Measurements from ENCODE around the gene PJVK. TPM values are rescaled to one million over a fixed set of nuclear protein-coding genes. Genes with fewer than 3 reads are reported as not detected.

Gene PJVK
- total and polyA plus RNA-seq, 2 of the 13 experiments (the other 11 are each of a cell fraction or from before 2014, with no cell fraction given) = 1.2 to 2.6 TPM

DNA sequence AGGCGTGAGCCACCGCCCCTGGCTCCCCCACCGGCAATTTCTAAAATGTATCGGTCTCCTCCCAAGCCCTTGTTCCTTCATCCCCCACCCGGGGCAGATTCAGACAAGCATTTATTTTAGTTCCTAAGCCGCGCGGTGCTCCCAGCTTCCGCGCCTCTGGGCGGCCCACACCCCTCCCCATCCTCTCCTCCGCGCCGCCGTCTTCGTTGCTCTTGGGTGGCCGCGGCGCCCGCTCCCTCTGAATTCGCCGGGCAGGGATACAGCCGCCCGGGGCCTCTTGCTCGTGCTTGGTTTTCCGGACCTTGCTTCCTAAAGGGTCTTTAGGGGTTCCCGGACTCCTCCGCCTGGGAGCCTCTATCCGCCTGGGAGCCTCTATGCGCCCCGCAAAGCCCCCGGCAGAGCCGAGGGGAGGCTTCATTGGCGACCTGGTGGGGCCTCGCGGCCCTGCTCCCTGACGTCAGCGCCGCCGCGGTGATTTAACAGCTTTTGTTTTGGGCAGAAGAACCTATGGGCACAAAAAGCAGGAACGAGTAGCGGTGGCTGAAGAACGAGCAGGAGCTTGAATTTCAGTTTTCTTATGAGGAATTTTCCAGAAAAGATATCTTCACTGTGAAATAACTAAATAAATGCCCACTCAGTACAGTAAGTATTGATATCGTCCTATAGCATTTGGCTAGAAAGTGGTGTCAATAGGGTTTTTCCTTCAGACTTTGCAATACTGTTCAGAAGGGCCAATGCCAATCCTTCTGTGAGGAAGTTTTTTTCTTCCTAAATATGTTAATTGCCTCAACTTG, 37.5 kb upstream of the PJVK start (continued):
- TF ChIP-seq, protein P1, sequence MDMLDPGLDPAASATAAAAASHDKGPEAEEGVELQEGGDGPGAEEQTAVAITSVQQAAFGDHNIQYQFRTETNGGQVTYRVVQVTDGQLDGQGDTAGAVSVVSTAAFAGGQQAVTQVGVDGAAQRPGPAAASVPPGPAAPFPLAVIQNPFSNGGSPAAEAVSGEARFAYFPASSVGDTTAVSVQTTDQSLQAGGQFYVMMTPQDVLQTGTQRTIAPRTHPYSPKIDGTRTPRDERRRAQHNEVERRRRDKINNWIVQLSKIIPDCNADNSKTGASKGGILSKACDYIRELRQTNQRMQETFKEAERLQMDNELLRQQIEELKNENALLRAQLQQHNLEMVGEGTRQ (IDR thresholded peaks at IDR 0.05; ENCODE audit: low read depth, low read length) = no peak
- TF ChIP-seq, protein P1 (CRISPR knock-in tag; IDR thresholded peaks at IDR 0.05; ENCODE audit: borderline replicate concordance) = no peak
- TF ChIP-seq, protein P2, sequence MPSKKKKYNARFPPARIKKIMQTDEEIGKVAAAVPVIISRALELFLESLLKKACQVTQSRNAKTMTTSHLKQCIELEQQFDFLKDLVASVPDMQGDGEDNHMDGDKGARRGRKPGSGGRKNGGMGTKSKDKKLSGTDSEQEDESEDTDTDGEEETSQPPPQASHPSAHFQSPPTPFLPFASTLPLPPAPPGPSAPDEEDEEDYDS (CRISPR knock-in tag; IDR thresholded peaks at IDR 0.05) = no peak
- TF ChIP-seq REXO4 (CRISPR knock-in tag; IDR thresholded peaks at IDR 0.05; ENCODE audit: borderline replicate concordance) = no peak
- TF ChIP-seq ZNF251 (CRISPR knock-in tag; IDR thresholded peaks at IDR 0.05) = no peak
- TF ChIP-seq ZNF839 (CRISPR knock-in tag; IDR thresholded peaks at IDR 0.05; ENCODE audit: borderline replicate concordance) = no peak
- no peak for TF ChIP-seq ZFP36L2 (CRISPR knock-in tag; IDR thresholded peaks at IDR 0.05)
- TF ChIP-seq ZNF615 (CRISPR knock-in tag; IDR thresholded peaks at IDR 0.05; ENCODE audit: borderline replicate concordance) = no peak
- no peak for TF ChIP-seq ZNF33A (CRISPR knock-in tag; IDR thresholded peaks at IDR 0.05; ENCODE audit: borderline replicate concordance)
- TF ChIP-seq ZNF616 (CRISPR knock-in tag; IDR thresholded peaks at IDR 0.05; ENCODE audit: low read depth) = no peak
- no peak; the same call in 1 of the 2 replicates for TF ChIP-seq PITX1 (CRISPR knock-in tag; IDR thresholded peaks at IDR 0.05)
- TF ChIP-seq ZNF317 (CRISPR knock-in tag; IDR thresholded peaks at IDR 0.05) = peak; percentile 48; the same call in 1 of the 2 replicates
- no peak for TF ChIP-seq ZFP1 (CRISPR knock-in tag; IDR thresholded peaks at IDR 0.05)
- TF ChIP-seq CEBPG (CRISPR knock-in tag; IDR thresholded peaks at IDR 0.05) = no peak
- no peak for TF ChIP-seq SP4 (CRISPR knock-in tag; IDR thresholded peaks at IDR 0.05)
- peak; percentile 98 for TF ChIP-seq ZNF335 (CRISPR knock-in tag; IDR thresholded peaks at IDR 0.05)
- TF ChIP-seq ZNF563 (CRISPR knock-in tag; IDR thresholded peaks at IDR 0.05) = no peak
- TF ChIP-seq FOSL2 (CRISPR knock-in tag; IDR thresholded peaks at IDR 0.05) = no peak
- no peak for TF ChIP-seq PHB2 (IDR thresholded peaks at IDR 0.05; ENCODE audit: partially characterized antibody)
- TF ChIP-seq, protein P3, sequence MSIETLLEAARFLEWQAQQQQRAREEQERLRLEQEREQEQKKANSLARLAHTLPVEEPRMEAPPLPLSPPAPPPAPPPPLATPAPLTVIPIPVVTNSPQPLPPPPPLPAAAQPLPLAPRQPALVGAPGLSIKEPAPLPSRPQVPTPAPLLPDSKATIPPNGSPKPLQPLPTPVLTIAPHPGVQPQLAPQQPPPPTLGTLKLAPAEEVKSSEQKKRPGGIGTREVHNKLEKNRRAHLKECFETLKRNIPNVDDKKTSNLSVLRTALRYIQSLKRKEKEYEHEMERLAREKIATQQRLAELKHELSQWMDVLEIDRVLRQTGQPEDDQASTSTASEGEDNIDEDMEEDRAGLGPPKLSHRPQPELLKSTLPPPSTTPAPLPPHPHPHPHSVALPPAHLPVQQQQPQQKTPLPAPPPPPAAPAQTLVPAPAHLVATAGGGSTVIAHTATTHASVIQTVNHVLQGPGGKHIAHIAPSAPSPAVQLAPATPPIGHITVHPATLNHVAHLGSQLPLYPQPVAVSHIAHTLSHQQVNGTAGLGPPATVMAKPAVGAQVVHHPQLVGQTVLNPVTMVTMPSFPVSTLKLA (IDR thresholded peaks at IDR 0.05) = no peak
- no peak for TF ChIP-seq ZNF562 (CRISPR knock-in tag; IDR thresholded peaks at IDR 0.05; ENCODE audit: borderline replicate concordance)
- TF ChIP-seq GMEB2 (CRISPR knock-in tag; IDR thresholded peaks at IDR 0.05; ENCODE audit: low read depth) = no peak
- TF ChIP-seq ZKSCAN1 (IDR thresholded peaks at IDR 0.05; ENCODE audit: low read length) = no peak
- TF ChIP-seq SMAD1 (CRISPR knock-in tag; IDR thresholded peaks at IDR 0.05; ENCODE audit: borderline replicate concordance, low read depth) = no peak
- TF ChIP-seq, protein P4, sequence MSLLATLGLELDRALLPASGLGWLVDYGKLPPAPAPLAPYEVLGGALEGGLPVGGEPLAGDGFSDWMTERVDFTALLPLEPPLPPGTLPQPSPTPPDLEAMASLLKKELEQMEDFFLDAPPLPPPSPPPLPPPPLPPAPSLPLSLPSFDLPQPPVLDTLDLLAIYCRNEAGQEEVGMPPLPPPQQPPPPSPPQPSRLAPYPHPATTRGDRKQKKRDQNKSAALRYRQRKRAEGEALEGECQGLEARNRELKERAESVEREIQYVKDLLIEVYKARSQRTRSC (CRISPR knock-in tag; IDR thresholded peaks at IDR 0.05; ENCODE audit: low read depth) = no peak
